Measurements from ENCODE around the gene ILRUN.
"Not testable (repeated sequence)": the region's sequence is repeated elsewhere in the genome, so short reads cannot be mapped to it uniquely, and the experiment has no call there.

The ILRUN gene

GRCh38 chr6:34663371-34663770 is 33.2 kb downstream of the ILRUN start:
- no peak for DNase-seq

DNA sequence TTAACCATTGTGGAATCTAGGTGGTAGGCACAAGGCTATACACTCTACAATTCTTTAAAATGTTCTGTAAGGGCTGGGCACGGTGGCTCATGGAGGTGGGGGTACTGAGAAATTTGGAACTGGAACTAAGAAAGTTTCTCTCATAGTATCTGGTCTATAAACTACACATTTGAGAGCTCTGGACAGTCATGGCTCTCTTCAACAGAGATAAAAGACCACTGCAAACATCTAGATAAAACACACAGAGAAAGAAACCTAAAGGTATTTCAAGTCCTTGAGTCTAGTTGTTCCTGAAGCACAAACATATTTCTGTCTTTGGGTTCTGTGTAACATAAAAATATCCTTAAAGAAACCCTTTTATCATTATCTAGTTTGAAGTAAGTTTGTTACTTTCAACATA is 35.2 kb downstream of the ILRUN start:
- DNase-seq, result no peak

GRCh38 chr6:34658605-34659265 is 37.8 kb downstream of the ILRUN start:
- no peak for DNase-seq

DNA sequence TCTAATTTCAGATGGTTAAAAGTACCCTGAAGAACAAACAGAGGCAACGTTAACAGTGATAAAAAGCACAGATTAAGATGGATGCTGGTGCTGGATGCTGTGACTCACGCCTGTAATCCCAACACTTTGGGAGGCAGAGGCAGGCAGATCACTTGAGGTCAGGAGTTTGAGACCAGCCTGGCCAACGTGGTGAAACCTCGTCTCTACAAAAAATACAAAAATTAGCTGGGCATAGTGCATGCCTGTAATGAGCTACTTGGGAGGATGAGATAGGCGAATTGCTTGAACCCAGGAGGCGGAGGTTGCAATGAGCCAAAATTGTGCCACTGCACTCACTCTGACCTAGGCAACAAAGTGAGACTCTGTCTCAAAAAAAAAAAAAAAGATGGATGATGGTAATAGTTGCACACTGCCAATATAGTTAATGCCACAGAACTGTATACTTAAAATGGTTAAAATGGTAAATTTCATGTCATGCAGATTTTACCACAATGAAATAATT is 38.5 kb downstream of the ILRUN start:
- not testable (repeated sequence) for DNase-seq

GRCh38 chr6:34657307-34657978 is 39.1 kb downstream of the ILRUN start:
- DNase-seq, result peak; percentile 3

DNA sequence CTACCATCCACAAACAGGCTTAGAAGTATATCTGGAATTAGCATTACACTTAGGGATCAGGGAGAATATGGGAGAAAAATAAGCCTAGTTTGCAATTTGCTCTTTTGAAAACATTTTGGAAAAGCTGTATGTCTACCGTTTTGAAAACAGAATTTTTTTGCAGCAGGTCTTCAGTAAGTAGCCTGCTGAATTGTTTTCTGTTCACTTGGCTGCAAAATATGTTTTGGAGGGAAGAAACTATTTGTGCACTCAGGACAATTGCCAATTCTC is 39.6 kb downstream of the ILRUN start:
- DNase-seq, result no peak

DNA sequence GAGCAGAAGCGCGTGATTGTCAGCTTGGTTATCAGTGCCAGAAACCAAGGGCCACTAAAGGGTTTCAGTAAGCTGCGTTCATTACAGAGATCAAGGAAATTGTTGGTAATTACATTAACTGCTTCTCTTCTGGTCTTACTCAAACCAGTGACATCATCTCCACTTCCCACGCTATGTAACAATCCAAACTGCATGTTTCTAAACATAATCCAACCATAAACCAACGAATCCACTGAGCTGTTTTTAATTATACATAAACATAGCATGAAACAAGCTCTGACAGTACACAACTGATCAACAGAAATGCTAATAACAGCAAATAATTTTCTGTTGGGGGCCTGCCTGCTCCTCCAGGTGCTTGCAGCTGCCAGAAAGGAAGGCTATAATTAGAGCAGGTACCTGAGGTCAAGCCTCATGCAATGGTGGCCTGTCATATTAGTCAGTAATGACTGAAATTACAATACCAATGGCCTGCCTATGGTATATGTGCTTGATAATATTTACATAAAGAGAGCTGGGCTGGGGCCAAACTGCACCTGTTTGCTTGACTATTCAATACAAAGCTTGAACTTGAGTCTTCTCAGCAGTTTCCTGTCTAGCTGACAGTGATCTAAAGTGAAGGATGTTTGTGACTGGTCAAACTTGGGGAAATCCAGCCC is 40.1 kb downstream of the ILRUN start:
- DNase-seq, result no peak

DNA sequence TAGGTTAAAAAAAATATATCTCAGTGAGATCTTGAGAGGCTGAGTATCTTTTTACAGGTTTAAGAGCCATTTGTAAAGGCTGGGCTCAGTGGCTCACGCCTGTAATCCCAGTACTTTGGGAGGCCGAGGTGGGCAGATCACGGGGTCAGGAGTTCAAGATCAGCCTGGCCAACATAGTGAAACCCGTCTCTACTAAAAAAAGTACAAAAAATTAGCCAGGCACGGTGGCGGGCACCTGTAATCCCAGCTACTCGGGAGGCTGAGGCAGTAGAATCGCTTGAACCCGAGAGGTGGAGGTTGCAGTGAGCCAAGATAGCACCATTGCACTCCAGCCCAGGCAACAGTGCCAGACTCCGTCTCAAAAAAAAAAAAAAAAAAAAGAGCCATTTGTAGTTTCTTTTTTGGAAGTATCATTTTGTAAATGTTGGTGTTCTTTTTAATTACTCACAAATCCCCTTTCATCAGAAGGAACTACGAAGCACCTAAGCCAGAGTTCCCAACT is 40.6 kb downstream of the ILRUN start:
- not testable (repeated sequence) for DNase-seq

- DNase-seq, result no peak
Measured at GRCh38 chr6:34654061-34654710, 42.4 kb downstream of the ILRUN start.

- no peak for DNase-seq
Measured at GRCh38 chr6:34652263-34652662, 44.3 kb downstream of the ILRUN start.

GRCh38 chr6:34650823-34651222 is 45.7 kb downstream of the ILRUN start:
- DNase-seq, result no peak

GRCh38 chr6:34650232-34650631 is 46.3 kb downstream of the ILRUN start:
- not testable (repeated sequence) for DNase-seq

DNA sequence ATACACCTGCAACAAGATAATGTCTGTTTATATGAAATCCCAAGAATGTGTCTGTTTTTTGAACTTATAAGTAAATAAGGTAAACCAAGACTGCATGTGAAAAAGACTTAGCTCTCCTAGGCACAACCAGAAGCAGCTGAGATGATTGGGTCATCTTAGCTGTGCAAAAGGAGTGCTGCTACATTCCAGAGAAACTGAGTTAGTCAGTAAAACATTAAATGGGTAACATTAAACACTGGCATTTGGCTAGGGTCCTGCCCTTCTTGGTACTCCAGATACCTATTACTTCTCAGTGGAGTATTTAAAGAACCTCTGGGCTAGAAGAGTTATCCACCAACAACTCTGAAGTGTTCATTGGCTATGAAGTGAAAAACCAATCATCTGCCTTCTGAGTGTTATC is 47.8 kb downstream of the ILRUN start:
- DNase-seq, result no peak

All from NCI-H2107 (cell line).